ENCODE measurements around the gene ANKRD17. TPM values are rescaled to one million over a fixed set of nuclear protein-coding genes. Genes with fewer than 3 reads are reported as not detected.
"Not testable (repeated sequence)": the region's sequence is repeated elsewhere in the genome, so short reads cannot be mapped to it uniquely, and the experiment has no call there.

ANKRD17 gene
- total RNA-seq, 1 experiment from 2014 or later, result 65.7 TPM

DNA sequence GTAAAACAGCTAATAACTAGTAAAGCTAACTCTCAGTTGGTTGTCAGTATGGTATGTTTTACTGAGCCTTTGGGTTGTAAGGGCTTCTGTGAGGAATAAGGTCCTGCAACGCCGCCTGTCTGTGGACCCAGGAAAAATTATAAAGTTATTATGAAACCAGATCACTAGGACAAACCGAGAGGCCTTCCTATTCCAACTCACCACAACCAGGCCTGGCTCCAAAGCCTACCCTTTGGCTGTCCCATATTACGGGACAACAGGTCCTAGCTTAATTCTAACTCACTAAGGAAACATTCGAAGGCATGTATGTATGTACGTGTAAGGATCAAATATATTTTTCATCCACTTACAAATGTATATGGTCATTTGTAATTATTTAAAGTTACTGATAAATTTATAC, 1.4 kb downstream of the ANKRD17 start:
- Mint-ChIP-seq H3K27me3 (ENCODE audit: insufficient read depth, unreplicated experiment) (no peaks in the 10 kb centered on the region), H3K27ac (ENCODE audit: low read depth, unreplicated experiment) (peak overlapping the region; percentile 99), H3K36me3 (ENCODE audit: insufficient read depth, unreplicated experiment) (peaks cover 21% of the 10 kb centered on the region), H3K4me1 (ENCODE audit: insufficient read depth, unreplicated experiment) (peaks cover 25% of the 10 kb centered on the region), H3K4me3 (ENCODE audit: unreplicated experiment) (peak overlapping the region; percentile 82), H3K9me3 (ENCODE audit: unreplicated experiment) (no peaks in the 10 kb centered on the region)
- no TSS peak for BruUV-seq (replicated peaks)
- ChIA-PET CTCF (interaction anchor here (0.6 to 4.1 kb wide), 33 partner anchors 8 to 1786 kb away, joined by 3 to 26 read pairs (median 4); partner anchors contain the start of gene COX18), POLR2A (interaction anchor here (0.7 to 6.3 kb wide), 29 partner anchors 8 to 852 kb away, joined by 3 to 82 read pairs (median 5); partner anchors contain the start of genes COX18 and RASSF6)
- peak; percentile 89 for DNase-seq (ENCODE audit: unreplicated experiment)
- TF ChIP-seq, protein P1, sequence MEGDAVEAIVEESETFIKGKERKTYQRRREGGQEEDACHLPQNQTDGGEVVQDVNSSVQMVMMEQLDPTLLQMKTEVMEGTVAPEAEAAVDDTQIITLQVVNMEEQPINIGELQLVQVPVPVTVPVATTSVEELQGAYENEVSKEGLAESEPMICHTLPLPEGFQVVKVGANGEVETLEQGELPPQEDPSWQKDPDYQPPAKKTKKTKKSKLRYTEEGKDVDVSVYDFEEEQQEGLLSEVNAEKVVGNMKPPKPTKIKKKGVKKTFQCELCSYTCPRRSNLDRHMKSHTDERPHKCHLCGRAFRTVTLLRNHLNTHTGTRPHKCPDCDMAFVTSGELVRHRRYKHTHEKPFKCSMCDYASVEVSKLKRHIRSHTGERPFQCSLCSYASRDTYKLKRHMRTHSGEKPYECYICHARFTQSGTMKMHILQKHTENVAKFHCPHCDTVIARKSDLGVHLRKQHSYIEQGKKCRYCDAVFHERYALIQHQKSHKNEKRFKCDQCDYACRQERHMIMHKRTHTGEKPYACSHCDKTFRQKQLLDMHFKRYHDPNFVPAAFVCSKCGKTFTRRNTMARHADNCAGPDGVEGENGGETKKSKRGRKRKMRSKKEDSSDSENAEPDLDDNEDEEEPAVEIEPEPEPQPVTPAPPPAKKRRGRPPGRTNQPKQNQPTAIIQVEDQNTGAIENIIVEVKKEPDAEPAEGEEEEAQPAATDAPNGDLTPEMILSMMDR (IDR thresholded peaks at IDR 0.05; ENCODE audit: unreplicated experiment), result peak; percentile 67
- intact Hi-C loops (cut with micrococcal nuclease), result loop anchor here (1.0 to 10.0 kb wide), 6 partner anchors 114 to 762 kb away; partner anchors contain the start of gene COX18

DNA sequence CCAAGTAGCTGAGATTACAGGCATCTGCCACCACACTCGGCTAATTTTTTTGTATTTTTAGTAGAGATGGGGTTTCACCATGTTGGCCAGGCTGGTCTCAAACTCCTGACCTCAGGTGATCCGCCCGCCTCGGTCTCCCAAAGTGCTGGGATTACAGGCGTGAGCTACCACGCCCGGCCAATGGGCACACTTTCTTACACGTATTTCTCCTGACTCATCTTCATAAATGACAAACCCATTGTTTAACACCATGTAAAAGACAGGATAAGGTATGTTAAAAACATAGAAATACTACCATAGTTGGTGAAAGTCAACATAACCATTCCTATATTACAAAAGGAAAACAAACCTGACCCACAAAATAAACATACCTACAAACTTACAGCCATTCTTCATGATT, 2.8 kb downstream of the ANKRD17 start:
- Mint-ChIP-seq H3K4me3 (ENCODE audit: unreplicated experiment) (peak overlapping the region; percentile 82), H3K36me3 (ENCODE audit: insufficient read depth, unreplicated experiment) (peaks cover 28% of the 10 kb centered on the region), H3K27ac (ENCODE audit: low read depth, unreplicated experiment) (peak overlapping the region; percentile 99), H3K4me1 (ENCODE audit: insufficient read depth, unreplicated experiment) (peaks cover 33% of the 10 kb centered on the region)
- ChIA-PET CTCF (interaction anchor here (0.6 to 4.1 kb wide), 6 partner anchors 19 to 759 kb away, joined by 3 to 26 read pairs (median 4); no protein-coding TSS in a partner anchor), POLR2A (interaction anchor here (0.8 to 6.3 kb wide), 10 partner anchors 13 to 186 kb away, joined by 3 to 82 read pairs (median 4); no protein-coding TSS in a partner anchor)
- not testable (repeated sequence) for H3K27me3 Mint-ChIP-seq (ENCODE audit: insufficient read depth, unreplicated experiment); H3K9me3 Mint-ChIP-seq (ENCODE audit: unreplicated experiment); BruUV-seq (replicated peaks)
- DNase-seq (ENCODE audit: unreplicated experiment), result peak; percentile 32
- intact Hi-C loops (cut with micrococcal nuclease), result loop anchor here (2.0 to 10.0 kb wide), 4 partner anchors 113 to 761 kb away; no protein-coding TSS in a partner anchor

DNA sequence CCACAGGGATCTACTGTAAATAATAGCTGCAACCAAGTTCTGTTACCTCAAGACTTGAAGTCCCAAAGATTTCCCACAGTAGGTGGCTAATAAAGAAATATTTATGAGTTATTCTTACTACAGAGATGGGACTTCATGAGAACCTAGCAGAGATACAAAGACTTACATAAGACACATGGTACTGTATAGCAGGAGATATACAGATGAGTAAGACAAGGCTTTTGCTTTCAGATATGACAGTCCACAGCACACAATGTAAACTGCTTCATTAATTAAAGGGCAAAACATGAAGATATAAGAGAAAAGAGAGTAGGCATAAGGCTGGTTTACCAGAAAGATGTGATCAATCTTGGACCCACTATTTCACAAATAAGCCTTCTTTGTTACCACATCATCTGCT, 6.6 kb downstream of the ANKRD17 start:
- BruUV-seq (replicated peaks), result no TSS peak
- H3K36me3 Mint-ChIP-seq (ENCODE audit: insufficient read depth, unreplicated experiment), result peaks cover 37% of the 10 kb centered on the region
- intact Hi-C loops (cut with micrococcal nuclease), result loop anchor here (10.0 kb wide), 1 partner anchor 757 kb away; no protein-coding TSS in a partner anchor
- peak overlapping the region; percentile 10 for H3K27ac Mint-ChIP-seq (ENCODE audit: low read depth, unreplicated experiment)
- ChIA-PET CTCF (no interaction called here), POLR2A (no interaction called here)
- H3K9me3 Mint-ChIP-seq (ENCODE audit: unreplicated experiment), result no peaks in the 10 kb centered on the region
- no peak overlapping the region for H3K4me3 Mint-ChIP-seq (ENCODE audit: unreplicated experiment)
- TF ChIP-seq, protein P1 (IDR thresholded peaks at IDR 0.05; ENCODE audit: unreplicated experiment), result no peak
- H3K27me3 Mint-ChIP-seq (ENCODE audit: insufficient read depth, unreplicated experiment), result no peaks in the 10 kb centered on the region
- H3K4me1 Mint-ChIP-seq (ENCODE audit: insufficient read depth, unreplicated experiment), result peaks cover 31% of the 10 kb centered on the region
- no peak for DNase-seq (ENCODE audit: unreplicated experiment)

DNA sequence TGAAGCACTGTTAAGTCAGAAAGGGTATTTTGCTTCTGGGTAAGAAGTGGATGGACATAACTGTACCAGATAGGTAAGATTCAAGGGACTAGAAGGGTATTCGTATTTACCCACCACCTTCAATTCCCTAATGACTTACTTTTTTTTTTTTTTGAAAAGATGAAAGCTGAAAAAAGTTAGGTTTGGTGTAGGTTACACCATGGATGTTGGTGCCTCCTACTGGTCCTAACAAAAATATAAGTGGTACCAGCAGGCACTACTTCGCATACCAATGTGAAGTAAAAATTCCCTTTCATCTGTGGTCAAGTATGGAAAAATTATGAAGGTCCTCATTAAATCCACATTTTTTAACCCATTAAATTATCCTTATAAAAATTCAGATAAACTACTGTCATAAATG, 7.2 kb downstream of the ANKRD17 start:
- H3K4me1 Mint-ChIP-seq (ENCODE audit: insufficient read depth, unreplicated experiment), result peaks cover 30% of the 10 kb centered on the region
- H3K9me3 Mint-ChIP-seq (ENCODE audit: unreplicated experiment), result no peaks in the 10 kb centered on the region
- intact Hi-C loops (cut with micrococcal nuclease), result loop anchor here (10.0 kb wide), 1 partner anchor 757 kb away; no protein-coding TSS in a partner anchor

More for the DNA sequence above, 7.2 kb downstream of the ANKRD17 start:
- TF ChIP-seq, protein P1 (IDR thresholded peaks at IDR 0.05; ENCODE audit: unreplicated experiment), result no peak
- Mint-ChIP-seq H3K36me3 (ENCODE audit: insufficient read depth, unreplicated experiment) (peaks cover 37% of the 10 kb centered on the region), H3K4me3 (ENCODE audit: unreplicated experiment) (no peak overlapping the region), H3K27me3 (ENCODE audit: insufficient read depth, unreplicated experiment) (no peaks in the 10 kb centered on the region), H3K27ac (ENCODE audit: low read depth, unreplicated experiment) (no peak overlapping the region)
- BruUV-seq (replicated peaks), result no TSS peak
- ChIA-PET POLR2A (no interaction called here), CTCF (no interaction called here)
- no peak for DNase-seq (ENCODE audit: unreplicated experiment)
